GM19025 (cell line): ENCODE measurements around the gene C10orf67.
"Not testable (repeated sequence)": the region's sequence is repeated elsewhere in the genome, so short reads cannot be mapped to it uniquely, and the experiment has no call there.

Experiments used
- ATAC-seq: cut with Tn5 transposase; IDR thresholded peaks from one replicate; pipeline ENCODE4 v1.9.1; 2021; ENCODE audit warnings: mild to moderate bottlenecking, low read depth, moderate library complexity; ENCODE audit not compliant: unreplicated experiment

Gene C10orf67

GRCh38 chr10:23362879-23363792 is 18.5 kb upstream of the C10orf67 start:
- peak; percentile 41 for ATAC-seq

DNA sequence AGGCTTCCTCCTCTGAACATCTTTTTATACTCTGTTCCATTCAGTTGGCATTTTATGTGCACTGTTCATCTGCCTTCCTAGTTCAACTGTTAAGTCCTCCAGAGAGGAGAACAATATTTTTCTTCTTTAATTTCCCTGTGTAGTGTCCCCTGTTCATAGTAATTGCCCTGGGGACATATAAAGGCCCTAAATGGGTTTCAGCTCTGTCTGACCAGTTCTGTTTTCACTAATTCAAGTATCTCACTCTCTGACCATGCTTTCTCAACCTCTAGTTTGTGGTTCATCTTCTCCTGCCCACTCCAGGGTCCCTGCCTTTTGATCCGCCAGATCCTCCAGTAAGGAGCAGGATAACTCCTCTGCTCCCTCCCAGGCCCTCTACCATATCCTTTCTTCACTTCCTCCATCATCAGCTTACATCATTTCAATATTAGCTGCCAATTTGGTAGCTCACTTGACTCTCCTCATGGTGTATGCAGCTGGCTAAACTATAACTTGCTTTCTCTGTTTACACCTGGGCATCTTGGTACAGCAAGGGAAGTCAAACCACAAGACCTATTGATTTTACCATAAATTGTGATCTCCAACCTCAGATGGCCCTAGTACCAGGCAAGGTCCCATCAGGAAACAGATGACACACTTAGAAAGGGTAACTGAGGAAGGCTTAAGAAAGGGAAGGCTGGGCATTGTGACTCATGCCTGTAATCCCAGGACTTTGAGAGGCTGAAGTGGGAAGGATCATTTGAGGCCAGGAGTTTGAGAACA is 17.7 kb upstream of the C10orf67 start:
- ATAC-seq: peak; percentile 47

DNA sequence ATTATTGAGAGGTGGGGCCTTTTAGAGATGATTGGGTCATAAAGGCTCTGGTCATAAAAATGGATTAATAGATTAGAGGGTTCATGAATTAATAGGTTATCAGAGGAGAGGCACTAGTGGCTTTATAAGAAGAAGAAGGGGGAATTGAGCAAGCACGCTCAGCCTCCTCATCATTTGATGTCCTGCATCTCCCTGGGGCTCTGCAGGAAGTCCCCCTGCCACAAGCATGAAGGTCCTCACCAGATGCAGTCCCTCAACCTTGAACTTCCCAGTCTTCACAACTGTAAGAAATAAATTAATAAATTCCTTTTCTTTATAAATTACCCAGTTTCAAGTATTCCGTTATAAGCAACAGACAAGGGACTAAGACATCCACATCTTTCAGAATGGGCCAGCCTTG is 17.1 kb upstream of the C10orf67 start:
- no peak for ATAC-seq

- no peak for ATAC-seq
Observed at GRCh38 chr10:23359692-23360380, 15.2 kb upstream of the C10orf67 start.

GRCh38 chr10:23358357-23358756 is 13.8 kb upstream of the C10orf67 start:
- no peak for ATAC-seq

DNA sequence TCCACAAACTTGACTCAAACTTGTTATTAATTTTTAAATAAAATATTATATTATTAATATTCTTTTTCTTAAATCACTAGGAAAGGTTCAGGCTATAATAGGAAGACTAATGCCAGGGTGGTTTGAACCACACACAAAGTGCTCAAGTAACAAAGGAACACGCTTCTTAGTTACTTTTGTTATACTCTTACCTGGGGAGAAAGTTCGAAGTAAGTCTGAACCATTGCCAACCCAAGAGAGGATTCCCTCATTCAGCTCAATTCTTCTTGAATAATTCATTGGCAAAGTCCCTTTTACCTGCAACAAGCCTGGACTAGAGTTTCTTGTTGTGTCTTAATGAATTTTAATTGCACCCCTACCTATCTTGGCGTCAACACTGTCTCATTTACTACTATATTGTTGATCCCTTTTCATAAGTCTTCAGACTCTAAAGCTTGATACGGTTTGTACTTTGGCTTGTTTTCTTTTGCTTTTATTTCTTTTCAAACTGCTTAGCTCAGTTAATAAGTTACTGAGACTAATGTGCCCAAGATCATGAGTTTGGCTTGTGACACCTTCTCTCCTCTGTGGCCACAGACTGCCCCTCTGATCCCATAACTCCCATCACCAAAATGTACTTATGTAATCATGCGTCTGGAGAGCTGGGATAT is 10.2 kb upstream of the C10orf67 start:
- no peak for ATAC-seq

DNA sequence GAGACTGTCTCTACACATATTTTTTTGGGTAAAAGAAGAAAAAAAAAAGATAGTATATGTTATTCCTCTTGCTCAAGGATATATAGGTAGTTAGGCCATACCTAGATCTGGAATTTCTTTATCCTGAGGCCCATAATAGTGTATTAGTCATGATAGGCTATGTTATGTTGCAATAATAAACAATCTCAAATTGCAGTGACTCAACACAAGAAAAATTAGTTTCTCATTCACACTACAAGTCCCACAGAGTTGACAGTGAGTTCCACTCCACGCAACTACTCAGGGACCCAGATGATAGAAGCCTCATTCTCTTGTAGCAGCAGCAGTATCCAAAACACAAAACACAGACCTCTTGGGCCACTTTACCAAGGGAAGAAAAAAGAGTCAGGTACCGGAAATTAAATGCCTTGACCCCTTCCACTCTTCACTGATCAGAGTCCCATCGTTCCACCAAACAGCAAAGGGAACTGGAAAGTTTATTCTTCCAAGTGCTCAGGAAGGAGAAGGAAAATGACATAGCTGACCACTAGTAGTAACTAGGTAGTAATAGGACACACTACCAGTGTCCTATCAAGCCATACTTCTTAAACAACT is 7.4 kb upstream of the C10orf67 start:
- no peak for ATAC-seq

DNA sequence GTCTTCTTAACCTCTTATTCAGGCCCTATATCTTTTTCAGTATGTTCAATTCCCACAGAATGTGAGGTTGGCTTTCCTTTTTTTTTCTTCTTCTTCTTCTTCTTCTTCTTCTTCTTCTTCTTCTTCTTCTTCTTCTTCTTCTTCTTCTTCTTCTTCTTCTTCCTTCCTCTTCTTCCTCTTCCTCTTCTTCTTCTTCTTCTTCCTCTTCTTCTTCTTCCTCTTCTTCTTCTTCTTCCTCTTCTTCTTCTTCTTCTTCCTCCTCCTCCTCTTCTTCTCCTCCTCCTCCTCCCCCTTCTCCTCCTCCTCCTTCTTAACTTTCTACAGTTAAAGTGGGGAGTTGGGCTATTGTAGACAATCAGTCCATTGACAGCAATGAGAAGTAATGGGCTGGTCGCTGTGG is 6.1 kb upstream of the C10orf67 start:
- not testable (repeated sequence) for ATAC-seq

DNA sequence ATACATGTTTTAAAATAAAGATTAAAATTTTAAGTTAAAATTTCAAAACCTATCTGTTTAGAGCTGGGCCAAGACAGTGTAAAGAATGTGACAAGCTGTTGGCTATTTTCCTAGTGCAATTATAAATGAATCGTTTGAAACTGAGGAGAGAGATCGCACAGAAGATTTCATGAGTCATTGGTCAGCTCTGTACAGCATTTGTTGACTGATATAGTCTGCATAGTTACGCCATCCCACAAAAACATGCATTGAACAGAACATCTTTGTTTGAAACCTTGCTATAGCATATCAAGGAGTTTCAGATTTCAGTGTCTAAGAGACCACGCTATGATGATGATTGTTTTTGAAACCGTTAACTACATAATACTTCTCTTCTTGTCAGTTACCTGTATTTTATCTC is 1.3 kb upstream of the C10orf67 start:
- ATAC-seq: no peak

DNA sequence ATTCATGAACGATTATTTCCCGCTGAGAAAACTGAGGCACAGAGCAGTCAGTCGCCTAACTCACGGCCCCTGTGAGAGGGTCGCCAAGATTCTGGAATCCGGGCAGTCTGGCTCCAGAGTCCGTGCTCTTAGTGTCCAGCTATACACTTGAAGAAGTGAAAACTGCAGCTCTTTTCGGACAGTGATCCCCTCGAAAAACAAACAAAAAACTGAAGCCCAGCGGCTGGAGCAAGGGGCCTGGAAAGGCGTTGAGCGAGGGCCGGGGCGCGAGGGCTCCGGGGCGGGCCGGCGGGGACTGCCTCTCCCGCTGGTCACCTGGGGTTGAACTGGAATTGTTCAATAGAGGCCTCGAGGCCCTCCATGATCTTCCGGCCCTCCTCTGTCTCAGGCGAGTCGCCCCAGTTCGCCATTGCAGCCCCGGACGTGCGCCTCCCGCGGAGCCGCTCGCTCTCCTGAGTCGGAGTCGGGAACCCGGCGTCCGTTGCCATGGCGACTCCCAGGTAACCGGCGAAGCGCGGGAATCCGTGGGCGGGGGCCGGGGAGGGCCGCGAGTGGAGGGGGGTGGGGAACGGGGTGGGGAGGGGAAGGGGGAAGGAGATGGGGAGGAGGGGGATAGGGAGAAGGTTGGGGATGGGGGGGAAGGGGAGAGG is 881 bp downstream of the C10orf67 start:
- no peak for ATAC-seq

DNA sequence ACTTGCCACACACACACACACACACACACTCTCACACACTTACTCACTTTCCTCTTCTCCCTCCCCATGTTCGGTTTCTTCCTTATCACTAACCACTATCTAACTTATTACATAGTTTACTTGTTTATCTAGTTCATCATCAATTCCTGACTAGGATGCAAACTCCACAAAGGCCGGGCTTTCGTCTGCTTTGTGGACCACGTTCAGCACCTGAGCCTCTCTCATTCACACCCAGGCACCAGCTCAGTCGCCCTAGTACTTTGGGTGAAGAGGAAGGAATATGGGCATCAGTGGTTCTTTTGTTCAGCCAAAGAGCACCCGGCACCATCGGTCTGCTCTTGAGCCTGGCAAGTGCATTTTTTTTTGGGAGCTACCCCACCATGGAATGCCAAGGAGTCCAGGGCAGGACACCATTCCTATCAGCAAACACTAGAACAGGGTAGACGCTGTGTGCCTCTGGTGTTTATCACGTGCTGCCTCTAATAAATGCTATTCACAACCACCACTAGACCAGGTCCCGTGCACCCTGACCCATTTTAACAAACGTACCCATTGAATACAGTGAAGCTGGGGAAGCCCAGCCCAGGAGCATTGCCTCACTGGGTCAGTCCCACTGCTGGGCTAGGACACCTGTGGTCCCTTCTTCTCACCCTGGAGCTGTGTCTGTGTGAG is 2.2 kb downstream of the C10orf67 start:
- ATAC-seq: no peak

DNA sequence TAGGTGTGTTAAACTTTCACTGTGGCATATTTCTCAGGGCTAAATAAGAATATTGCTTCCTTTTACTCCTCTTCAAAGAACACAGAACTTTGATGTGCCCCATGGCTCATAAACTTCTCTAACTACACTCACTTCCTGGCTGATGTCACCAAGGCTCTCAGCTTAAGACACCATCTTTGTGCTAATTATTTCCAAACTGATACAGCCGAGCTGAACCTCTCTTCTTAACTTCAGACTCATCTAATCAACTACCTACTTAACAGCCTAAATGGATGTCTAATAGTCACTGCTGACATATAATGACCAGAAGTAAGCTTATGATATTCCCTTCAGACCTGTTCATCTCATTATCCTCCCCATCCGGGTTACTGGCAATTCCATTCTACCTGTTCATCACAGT is 3.6 kb downstream of the C10orf67 start:
- ATAC-seq: no peak

- ATAC-seq: no peak
Observed at GRCh38 chr10:23340354-23340753, 4.2 kb downstream of the C10orf67 start.

DNA sequence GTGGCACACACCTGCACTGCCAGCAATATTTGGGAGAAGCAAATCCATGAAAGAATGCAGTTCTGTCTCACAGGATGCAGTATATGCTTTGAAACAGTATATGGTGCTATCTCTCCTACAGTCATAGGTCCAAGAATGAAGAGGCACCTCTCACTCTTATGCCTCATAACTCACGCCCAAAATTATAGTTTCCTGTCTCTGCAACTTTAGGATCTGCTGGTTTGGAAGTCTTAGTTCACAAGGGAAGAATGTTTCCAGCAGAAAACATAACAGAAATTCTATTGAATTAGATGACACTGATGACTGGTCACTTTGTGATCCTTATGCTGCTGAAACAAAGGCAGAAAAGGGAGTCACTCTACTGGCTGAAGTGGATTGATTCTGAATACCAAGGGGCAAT is 5.7 kb downstream of the C10orf67 start:
- no peak for ATAC-seq

DNA sequence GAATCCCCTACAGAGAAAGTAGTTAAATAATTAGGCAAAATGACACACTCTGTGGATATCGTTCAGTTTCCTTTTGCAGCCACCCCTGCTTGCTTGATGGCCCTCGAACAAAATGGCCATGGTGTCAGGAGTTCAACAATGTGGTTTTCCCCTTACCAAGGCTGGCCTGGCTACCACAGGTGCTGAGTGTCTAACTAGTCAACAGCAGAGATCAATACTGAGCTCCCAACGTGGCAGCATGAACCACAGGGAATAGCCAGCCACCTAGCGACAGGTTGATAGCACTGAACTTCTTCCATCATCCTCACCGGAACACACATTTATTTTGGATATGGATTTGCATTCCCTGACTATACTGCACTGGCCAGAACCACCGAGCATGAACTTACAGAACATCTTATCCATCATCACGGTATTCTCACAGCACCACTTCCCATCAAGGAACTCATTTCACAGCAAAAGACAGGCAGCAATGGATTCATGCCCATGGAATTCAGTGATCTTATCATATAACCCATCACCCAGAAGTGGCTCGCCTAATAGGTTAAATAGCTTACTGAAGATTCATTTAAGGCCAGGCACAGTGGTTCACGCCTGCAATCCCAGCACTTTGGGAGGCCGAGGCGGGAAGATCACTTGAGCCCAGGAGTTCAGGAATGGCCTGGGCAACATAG is 6.3 kb downstream of the C10orf67 start:
- ATAC-seq: no peak

DNA sequence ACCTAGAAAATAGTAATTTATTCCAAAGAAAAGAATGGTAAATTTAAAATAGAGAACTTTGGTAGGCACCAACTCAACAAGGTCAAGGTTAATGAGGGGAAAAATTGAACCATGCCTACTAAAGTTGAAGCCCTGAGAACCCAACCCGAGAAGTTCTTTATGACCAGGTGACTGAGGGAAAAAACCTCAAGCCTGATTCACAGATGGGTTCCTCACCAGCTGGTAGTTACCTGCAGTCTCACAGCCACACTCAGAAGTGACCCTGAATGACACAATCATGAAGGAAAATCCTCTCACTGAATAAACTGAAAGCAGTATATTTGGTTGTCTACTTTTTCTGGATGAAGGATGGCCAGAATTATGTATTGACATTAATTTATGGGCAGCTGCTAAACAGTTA is 7.0 kb downstream of the C10orf67 start:
- no peak for ATAC-seq

DNA sequence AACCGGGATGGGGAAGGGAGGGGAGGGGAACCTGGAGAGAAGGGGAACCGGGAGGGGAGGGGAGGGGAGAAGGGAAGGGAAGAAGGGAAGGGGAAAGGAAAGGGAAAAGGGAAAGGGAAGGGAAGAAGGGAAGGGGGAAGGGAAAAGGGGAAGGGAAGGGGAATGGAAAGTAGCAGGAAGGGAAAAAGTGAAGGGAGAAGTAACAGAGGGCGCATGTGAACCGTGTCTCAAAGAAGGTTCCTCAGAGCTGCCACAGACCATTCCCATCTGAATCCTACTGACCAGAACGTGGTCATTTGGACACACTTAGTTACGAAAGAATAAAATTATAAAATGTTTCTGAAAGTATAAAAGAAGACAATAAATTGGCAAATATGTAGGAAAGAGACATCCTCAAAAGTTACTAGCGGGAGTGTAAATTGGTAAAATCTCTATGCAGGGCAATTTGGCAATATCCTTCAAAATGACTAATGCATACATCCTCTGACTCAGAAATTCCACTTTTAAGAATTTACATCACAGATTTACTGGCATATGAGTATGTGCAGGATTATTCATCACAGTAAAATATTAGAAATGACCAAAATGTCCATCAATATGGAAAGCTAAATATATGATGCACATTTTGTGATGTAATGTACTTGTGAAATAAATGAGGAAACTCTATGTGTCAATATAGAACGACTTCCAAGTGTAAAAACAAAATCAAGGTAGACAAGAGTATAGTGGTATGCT is 12.9 kb downstream of the C10orf67 start:
- no peak for ATAC-seq

- ATAC-seq: no peak
Observed at GRCh38 chr10:23330948-23331347, 13.6 kb downstream of the C10orf67 start.
